Colon (tissue), 2 donors: ENCODE measurements around the gene DOCK9.

ENCODE experiments used
- FAIRE-seq: peaks from 2 replicates; lab custom pipeline; 2012; peaks lifted over from hg19 to GRCh38; lab: Jason Lieb, UNC
- donor health status: control.
- donor health status: control.

Gene DOCK9

DNA sequence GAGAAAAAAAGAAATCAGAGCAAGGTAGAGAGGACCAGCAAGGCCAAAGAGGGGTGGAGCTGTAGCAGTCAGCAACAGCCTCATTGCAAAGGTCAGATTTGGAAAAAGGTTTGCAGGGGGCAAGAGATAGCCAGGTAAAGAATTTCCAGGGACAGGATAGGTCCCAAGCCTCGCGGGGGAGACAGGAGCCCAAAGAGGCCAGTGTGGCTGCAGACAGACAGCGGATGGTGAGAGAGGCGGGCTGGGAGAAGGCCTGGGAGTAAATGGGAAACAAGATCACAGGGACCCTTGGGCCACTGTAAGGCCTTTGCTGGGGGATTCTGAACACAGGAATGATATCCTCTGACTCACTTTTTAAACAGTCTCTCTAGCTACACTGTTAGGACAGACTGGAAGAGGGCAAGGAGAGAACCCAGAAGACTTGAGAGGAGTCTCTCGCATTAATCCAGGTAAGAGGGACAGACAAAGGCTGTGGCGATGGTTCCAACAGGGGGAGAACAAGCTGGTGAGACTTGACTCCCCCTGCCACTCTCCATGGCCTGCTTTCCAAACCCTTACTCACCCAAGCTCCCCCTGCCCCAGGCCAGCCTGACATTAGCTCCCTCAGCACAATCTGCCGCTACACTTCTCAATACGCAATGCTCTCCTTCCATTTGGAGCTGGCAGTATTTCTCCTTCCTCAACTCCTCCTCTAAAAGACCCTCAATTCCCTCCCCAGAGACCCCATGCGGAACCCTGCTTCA lies 31.8 kb downstream of the DOCK9 start:
- FAIRE-seq: no peak

DNA sequence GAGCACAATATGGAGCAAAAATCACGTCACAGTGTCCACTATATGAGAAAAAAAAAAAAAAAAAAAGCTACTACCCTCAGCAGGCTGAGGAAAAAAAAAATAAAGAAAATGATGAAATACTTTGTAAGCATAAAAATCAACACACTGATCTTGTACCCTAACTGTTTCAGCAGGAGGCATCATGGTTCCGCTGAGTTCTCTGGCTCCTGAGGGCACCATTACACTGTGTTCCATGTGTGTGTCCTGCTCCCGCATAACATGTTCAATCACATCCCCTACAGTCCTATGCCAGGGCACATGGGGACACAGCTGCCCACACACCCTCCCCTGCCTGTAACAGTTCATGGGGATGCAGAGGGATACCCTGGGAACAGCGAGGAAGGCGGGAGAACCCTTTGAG lies 33.5 kb downstream of the DOCK9 start:
- no peak for FAIRE-seq

DNA sequence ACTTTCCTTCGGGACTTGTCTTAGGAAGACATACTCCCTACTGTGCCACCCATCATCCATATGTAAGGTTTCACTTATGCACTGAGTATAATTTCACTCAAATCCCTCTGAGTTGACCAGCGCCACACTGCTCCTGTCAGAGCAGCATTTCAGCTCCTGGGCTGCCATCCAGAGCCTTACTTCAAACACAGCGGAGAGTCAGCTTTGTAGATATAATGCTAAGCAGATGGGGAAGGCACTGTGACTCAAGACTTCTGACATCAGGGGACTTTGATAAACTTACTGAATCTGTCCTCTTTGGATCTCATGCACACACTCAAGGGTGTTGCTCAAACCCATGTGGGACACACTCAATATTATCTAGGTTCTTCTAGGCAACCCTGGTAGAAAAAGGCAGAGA lies 34.9 kb downstream of the DOCK9 start:
- FAIRE-seq: no peak

DNA sequence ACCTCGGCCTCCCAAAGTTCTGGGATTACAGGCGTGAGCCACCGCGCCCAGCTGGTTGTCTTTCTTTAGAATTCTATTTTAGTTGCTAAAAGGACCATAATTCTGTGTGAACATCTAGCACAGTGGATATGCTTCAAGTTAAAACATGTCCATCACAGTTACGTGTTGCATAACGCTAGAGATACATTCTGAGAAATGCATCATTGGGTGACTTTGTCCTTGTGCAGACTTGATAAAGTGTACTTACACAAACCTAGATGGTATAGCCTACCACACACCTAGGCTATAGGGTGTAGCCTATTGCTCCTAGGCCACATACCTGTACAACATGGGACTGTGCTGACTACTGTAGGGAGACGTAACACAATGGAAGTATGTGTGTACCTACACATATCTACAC lies 35.4 kb downstream of the DOCK9 start:
- no peak for FAIRE-seq

DNA sequence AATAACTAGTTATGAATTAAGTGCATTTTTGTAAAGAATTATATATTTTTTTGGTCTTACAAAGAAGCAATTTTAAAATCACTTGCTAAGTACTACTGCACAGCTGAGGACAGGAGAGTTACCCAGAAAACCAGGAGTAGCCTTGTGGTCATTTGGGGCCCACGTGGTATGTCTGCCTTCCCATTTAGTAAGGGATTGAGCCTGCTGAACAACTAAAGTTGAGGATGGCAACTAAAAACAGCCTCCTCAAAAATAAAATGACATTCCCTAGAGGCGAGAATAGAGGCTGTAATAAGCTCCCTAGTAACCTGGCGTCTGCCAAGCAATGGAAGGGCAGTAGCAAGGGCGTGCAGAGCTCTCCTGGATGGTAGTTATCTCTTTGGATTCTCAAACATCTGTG lies 36.3 kb downstream of the DOCK9 start:
- FAIRE-seq: no peak

DNA sequence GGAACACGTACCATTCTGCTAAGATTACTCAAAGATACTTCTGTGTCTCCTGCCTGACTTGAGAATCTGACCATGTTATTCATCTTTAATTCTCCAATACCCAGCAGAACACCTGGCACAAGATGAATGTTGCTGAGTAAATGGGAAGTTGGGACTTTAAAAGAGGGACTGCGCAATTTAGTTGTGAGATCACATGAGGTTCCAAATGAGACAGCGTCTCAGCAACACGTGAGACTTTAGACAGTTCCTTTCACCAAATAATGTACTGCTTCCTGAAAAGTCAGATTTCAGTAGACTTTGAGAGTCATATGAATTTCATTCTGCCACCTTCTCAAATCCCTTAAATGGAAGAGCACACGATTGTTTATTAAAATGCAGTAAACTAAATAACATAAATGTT lies 36.7 kb downstream of the DOCK9 start:
- FAIRE-seq: no peak

DNA sequence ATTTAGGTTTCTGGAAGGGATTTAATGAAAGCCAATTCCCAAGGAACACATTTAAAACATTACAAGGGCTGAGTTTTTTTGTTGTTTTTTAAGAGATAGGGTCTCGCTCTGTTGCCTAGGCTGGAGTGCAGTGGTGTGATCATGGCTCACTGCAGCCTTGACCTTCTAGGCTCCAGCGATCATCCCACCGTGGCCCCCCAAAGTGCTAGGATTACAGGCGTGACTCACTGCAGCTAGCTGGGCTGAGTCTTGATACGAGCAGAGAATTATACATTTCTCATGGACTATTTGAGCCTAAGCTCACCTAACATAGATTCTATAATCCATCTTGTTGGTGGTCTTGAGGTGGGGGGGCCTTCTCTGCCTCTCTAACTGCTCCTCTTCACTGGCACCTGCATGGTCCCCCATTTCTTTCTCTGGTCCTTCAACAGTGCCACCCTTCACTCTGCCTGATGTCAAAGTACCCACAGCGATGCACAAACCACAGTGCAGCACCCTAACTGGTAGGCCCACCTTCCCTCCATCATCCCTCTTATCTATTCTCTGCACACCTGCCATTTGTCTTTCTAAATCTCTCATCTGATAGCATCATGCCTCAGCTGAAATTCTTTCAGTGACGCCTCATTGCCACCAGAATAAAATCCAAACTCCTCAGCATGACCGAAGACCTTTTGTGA lies 37.4 kb downstream of the DOCK9 start:
- no peak for FAIRE-seq

DNA sequence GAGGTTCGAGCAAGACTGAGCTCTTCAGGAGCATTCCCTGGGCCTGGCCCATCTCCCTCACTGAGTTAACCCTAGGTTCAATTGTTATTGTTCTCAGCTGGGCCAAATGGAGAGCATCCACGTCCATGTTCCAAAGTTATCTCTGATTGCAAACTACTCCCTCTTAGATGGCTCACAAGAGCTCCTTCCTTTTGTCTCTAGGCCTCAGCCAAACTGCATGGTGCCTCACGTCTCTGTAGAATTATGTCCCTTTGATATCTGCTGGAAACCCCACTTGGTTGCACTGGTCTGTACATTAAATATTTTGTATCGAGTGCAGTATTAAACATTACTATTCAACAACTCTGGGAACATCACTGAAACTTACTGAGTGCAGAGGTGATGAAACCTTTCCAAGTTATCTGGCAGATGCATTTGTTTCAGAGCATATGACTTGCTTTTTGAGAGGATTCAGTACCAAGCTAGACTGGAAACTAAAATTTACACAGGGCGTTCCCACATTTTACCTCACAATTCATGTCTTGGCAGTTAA lies 38.1 kb downstream of the DOCK9 start:
- no peak for FAIRE-seq

DNA sequence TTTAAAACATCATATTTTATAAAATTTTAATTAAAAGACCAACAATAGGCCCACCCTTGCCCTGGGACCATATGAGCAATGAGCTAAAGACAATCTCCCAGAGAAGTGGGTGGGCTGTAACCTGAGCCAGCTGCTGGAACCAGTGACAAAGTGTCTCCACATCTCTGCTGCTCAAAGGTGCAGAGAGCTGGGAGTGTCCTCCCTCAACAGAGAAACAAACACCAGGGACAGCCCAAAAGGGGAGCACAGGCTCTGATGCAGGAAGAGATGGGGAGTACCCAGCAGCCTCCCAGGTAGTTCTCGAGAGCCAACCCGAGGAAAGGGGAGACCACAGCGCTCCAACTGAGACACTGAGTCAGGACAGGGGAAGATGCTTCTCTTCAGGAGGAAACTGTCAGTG lies 39.1 kb downstream of the DOCK9 start:
- FAIRE-seq: no peak

DNA sequence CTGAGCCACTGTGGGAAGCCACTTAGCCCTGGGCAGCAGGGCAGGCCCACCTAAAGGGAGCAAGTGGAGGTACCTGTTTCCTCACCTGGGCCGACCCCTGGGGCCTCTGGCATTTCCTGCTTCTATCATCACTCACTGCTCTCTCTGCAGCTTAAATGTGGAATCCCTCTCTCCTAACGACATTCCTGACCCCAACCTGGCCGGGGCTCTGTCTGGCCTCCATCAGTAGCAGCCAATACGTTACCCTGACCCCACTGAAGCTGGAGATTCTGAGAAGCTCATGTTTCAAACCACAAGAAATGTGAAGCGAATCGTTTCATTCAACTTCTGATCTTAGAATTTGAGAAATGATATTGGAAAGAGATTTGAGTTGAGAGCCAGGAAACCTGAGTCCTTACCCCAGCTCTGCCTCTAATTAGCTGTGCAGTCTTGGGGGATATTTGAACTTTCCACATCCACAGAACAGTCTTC lies 39.9 kb downstream of the DOCK9 start:
- FAIRE-seq: no peak

DNA sequence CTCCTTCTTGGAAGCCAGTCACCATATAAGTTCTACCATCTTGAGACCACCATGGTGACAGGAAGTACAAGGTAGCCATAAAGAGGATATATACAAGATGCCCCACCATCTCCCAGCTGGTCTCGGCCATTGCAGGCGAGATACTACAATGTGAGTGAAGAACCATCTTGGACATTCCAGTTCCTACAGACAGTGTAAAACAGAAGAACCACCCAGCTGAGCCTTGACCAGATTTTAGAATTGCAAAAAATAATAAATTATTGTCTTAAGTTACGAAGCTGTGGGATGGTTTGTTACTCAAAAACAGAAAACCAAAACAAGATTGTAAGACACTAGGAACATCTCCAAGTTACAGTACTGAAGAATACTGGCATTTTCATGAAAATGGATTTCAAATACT lies 43.6 kb downstream of the DOCK9 start:
- FAIRE-seq: no peak

DNA sequence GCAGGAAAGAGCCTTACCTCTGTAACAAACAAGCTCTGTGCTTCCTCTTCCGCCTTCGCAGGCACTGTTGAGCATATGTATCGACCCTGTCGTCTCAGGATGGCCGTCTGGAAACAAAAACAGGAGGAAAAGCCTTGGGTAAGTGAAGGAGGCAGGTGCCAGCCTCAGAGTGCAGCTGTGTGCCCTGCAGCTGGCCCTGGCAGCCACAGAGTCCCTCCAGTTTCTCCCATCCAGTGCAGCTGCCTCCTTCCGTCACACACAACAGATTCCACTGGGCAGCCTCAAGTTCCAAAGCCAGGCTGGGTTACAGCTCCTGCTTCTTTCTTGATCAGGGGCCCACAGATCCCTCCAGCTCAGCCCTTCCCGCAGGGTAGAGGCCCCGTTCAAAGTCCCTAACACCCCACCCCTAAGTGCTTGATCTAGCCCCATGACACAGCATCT lies 47.7 kb downstream of the DOCK9 start:
- no peak for FAIRE-seq

DNA sequence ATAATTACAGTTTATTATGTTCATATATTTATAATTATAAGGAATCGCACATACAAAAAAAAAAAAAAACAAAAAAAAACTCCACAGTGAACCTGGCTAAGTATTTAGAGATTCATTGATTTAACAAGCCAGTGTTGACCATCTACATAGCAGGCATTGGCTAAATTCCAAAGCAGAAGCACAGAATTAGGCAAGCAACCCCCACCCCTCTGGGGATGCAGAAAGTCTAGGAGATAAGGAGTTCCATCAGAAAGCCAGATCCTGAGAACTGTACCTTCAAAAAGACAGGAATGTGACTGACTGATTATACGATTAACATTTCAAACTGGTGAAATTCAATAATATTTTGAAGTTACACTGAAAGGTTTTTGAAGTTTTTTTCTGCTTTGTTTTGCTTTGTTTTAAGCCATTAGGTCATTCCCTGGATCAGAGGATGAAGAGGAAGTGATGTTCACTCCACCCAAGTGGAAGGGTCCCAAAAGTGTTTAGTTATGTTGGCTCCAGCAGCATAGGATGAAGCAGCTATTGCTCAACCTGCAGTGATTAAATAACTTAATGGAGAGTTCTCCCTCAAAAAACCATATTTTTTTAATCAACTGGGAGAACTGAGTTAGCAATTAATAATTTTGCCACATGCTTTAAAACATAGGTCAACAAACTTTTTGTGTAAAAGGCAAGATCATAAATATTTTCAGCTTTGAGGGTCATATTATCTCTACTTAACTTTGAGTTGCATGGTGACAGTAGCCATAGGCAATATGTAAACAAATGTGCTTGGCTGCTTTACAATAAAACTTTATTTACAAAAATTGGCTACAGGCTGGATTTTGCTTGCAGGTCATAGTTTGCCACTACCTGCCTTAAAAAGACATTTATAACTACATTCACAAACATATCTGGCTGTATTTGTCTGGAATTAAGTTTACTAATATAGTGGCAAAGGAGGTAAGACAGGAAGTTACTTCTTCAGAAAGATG lies 49.6 kb downstream of the DOCK9 start:
- no peak for FAIRE-seq

DNA sequence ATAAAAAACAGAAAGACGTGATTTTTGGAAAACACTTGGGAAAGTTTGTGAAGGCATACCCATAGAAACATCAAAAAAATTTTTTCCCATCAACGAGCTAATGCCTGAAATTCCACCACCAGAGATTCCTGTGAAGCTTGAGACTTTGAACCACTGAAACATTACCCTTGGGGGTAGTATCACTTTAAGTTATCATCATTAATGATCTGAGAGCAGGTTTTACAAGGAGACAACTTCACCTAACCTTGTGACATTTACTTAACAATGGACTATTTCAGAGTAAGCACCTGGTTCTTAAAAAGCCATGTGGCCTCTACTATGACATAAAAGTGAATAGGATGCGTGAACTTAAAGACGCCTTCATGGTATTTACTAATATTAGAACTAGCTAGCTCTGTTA lies 51.9 kb downstream of the DOCK9 start:
- FAIRE-seq: no peak

DNA sequence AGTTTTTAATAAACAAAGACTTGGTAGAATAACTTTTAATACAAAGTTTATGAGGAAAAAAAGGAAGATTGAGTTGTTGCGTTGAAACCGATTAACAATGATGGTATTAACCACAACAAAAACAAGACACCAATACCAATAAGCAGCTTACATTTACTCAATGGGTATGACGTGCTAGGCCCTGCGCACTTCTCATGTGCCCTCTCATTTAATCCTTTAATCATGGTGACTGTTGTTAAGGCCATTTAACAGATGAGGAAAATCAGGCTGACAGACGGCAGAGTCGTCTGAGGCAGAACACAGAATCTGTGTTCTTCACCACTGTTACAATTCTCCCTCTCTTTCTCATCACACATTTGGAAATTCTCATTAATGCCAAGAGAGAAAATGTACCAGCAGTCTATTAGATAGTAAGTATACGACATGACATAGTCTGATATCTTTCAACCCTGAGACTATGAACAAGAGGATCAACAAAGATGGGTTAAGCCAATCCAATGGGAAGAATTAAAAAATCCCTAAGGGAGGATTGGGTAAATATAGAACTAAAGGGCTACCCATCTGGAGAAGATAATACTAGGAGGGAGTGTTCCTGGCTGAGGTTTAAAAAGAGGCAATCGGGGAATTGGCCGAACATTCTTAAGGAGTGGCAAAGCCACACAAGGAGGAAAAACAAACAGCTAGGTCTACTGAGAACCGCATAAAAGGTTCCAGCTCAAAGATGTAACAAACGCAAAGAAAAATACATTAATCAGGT lies 54.0 kb downstream of the DOCK9 start:
- no peak for FAIRE-seq

DNA sequence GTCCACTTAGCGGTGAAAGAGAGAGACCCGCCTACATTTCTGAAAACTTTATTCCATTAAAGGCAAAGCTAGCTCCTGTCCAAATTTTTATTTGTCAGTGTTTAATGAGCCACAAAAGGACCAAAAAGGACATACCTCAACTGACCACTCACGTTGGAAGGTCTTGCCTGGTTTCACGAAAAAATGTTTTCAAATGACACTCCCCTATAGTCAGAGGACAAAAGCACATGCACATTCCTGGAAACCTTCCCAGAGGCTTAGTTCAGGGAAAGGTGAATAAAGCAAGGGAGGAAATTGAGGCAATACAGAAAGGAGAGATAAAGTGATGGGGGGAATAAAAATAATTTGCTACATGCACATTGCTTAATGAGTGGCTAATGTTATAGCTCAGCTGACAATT lies 55.6 kb downstream of the DOCK9 start:
- no peak for FAIRE-seq

DNA sequence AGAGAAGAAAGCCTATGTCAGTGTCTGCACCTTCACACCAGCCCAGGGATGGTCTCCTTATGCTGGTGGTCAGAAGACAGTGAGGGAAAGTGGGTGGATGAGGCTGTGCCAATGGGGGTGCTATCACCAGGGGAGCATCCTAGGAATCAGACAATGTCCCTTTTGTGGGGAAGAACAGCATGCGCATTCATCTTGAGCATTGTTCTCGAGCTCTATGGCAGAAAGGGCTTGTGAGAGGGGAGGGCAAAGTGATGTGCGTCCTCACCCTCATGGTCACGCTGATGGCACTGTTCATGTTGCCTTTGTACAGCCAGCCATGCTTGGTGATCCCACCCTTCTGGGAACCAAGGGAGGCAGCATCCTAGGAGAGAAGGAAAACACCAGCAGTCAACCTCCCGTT lies 56.1 kb downstream of the DOCK9 start:
- FAIRE-seq: no peak

DNA sequence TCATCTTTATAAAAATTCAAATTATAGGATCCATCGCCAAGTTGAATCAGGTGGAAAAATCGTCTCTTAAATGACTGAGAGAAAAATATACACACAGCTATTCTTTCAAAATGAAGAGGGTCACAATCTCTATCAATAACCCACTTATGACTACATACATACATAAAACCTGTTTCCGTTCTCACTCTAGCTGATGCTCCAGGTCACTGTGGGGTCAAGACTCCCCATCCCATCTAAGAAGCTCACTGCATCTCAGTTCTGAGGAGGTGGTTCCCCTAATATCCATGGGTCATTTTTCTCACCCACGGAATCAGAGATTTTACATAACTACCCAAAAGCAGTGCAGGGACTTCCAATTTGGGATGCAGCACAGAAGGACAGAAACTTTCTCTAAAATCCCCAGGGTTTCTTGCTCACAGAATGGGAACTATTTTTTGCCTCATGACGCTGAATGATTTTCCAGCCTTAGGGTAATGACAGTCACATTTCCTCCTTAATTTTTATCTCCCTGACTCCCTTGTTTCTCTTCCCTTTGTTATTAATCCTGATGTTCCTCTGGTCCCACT lies 56.8 kb downstream of the DOCK9 start:
- FAIRE-seq: no peak

DNA sequence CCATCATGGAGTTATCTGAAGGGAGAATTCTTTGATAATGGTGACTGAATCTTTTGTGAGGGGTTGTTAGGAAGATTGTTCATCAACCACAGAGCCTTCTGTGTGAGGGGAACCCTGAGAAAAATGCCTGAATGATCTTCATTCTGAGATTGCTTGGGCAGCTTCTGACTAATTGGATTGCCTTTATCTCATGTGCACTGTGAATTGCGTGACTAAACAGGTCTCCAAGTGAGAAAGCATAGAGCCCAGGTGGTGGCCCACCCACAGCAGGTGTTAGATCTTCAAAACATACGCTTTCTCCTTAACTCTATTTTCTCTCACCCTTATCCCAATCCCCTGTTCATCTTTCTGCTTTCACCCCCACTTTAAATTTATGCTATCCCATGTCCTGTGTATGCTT lies 58.3 kb downstream of the DOCK9 start:
- no peak for FAIRE-seq

DNA sequence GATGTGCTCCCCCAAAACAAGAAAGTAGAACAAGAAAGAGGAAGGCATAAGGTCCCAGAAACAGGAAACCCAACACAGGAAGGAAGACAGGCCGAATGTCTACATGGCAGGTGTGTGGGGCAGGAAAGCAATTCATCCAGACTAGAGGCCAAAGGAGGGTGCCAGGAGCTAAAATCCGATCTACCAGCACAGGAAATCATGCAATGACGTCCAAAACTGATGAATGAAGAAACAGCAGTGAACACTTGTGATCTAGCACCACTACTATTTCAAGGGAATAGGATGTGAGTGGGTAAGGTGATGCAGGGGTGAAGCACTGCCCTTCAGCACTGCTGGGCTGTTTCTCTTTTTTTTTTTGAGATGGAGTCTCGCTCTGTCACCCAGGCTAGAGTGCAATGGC lies 59.1 kb downstream of the DOCK9 start:
- FAIRE-seq: no peak

DNA sequence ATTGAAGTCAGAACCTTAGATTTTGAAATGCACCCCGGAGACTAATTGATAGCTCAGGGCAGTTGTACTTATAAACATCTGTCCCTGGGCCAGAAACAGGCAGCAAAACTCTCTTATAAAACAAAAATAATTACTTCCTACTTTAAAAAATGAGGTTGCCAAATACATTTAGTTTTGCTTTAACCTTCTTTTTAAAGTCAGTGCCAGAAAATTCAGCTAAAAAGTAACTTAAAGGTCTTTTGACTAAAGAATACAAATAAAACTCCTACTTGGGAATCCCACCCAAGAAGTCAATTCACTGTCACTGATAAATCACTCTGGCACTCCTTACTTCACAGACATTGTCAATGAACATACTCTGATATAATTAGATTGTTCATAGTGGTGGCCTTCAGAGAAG lies 60.7 kb downstream of the DOCK9 start:
- no peak for FAIRE-seq
